Hepatocyte (in vitro differentiated cells): ENCODE measurements around the gene NYAP2. TPM values are rescaled to one million over a fixed set of nuclear protein-coding genes. Genes with fewer than 3 reads are reported as not detected.

Experiments used
- DNase-seq: peaks from one replicate; pipeline ENCODE4 v3.0.0-alpha.2; 2016; ENCODE audit warnings: low spot score
- H2AFZ ChIP-seq: fragments of 200-600 bp; sonication (generic); 2 replicates; pipeline ENCODE4 v1.6.0; 2016; ENCODE audit warnings: antibody characterized with exemption, mild to moderate bottlenecking
- H3K27ac ChIP-seq: fragments of 200-600 bp; sonication (generic); 2 replicates; pipeline ENCODE4 v1.5.1; 2016; ENCODE audit warnings: mild to moderate bottlenecking
- H3K27me3 ChIP-seq: fragments of 200-600 bp; sonication (generic); 2 replicates; pipeline ENCODE4 v1.6.1; 2016
- H3K36me3 ChIP-seq: fragments of 200-600 bp; sonication (generic); replicated peaks from 2 replicates; pipeline ENCODE4 v1.5.1; 2016; ENCODE audit warnings: low read depth; ENCODE audit not compliant: insufficient read depth
- H3K4me1 ChIP-seq: fragments of 200-600 bp; sonication (generic); 2 replicates; pipeline ENCODE4 v1.5.1; 2016; ENCODE audit warnings: mild to moderate bottlenecking, moderate library complexity; ENCODE audit not compliant: insufficient read depth
- H3K4me2 ChIP-seq: fragments of 200-600 bp; sonication (generic); 2 replicates; pipeline ENCODE4 v1.6.0; 2016
- H3K4me3 ChIP-seq: fragments of 200-600 bp; sonication (generic); 2 replicates; pipeline ENCODE4 v1.5.1; 2016; ENCODE audit warnings: mild to moderate bottlenecking
- H3K79me2 ChIP-seq: fragments of 200-600 bp; sonication (generic); 2 replicates; pipeline ENCODE4 v1.6.0; 2017; ENCODE audit warnings: mild to moderate bottlenecking
- H3K9me2 ChIP-seq: fragments of 200-600 bp; sonication (generic); replicated peaks from 2 replicates; pipeline ENCODE4 v1.6.0; 2017; ENCODE audit warnings: mild to moderate bottlenecking; ENCODE audit not compliant: insufficient read depth
- H3K9me3 ChIP-seq: fragments of 200-600 bp; sonication (generic); 2 replicates; pipeline ENCODE4 v1.5.1; 2016; ENCODE audit warnings: low read depth, mild to moderate bottlenecking
- H4K20me1 ChIP-seq: fragments of 200-600 bp; sonication (generic); 2 replicates; pipeline ENCODE4 v1.6.0; 2016; ENCODE audit warnings: mild to moderate bottlenecking; ENCODE audit not compliant: insufficient read depth, poor library complexity, severe bottlenecking
- CTCF ChIP-seq: fragments of 200-600 bp; sonication (generic); IDR thresholded peaks from 2 replicates; pipeline ENCODE4 v1.5.1; 2016; ENCODE audit warnings: antibody characterized with exemption, mild to moderate bottlenecking; ENCODE audit not compliant: poor library complexity
- EZH2 ChIP-seq: fragments of 200-600 bp; sonication (generic); IDR thresholded peaks from 2 replicates; pipeline ENCODE4 v1.6.1; 2016; ENCODE audit warnings: antibody characterized with exemption, mild to moderate bottlenecking, borderline replicate concordance
- EZH2phosphoT487 ChIP-seq: fragments of 200-600 bp; sonication (generic); IDR thresholded peaks from one replicate; pipeline ENCODE4 v1.6.1; 2018; ENCODE audit warnings: antibody characterized with exemption, mild to moderate bottlenecking, low read depth, moderate library complexity; ENCODE audit not compliant: unreplicated experiment, severe bottlenecking
- WGBS: methylation state at CpG from one replicate; pipeline ENCODE4 v1.1.6; 2016; ENCODE audit warnings: low lambda C conversion rate; ENCODE audit errors: missing lambda C conversion rate; 5-methylcytosine and 5-hydroxymethylcytosine counted together
- polyA plus RNA-seq: library from polyadenylated mRNA; unstranded; fragments of >200 nt; fragmentation: Nextera tagmentation; extraction: Ambion mirVana; gene quantifications from 2 replicates; pipeline ENCODE4 v1.2.1, GENCODE V29; 2016
- total RNA-seq: library from RNA; depleted of rRNA; stranded (reverse); fragments of >200 nt; gene quantifications from 2 replicates; pipeline ENCODE4 v1.2.3, GENCODE V29; 2014

The NYAP2 gene
- total and polyA plus RNA-seq, 2 experiments from 2014 or later, result 0.23 to 0.37 TPM

GRCh38 chr2:225637259-225637658 lies 237.7 kb downstream of the NYAP2 start:
- TF ChIP-seq EZH2phosphoT487 (no peak), EZH2 (no peak), CTCF (no peak)
- whole genome bisulfite sequencing, result 71% methylated on average over 7 of the region's 7 CpGs
- no peak overlapping the region for H3K4me3 ChIP-seq
- H3K79me2 ChIP-seq, result no peaks in the 10 kb centered on the region
- H3K9me3 ChIP-seq, result no peaks in the 10 kb centered on the region
- H3K27me3 ChIP-seq, result no peaks in the 10 kb centered on the region
- H2AFZ ChIP-seq, result no peak overlapping the region
- no peaks in the 10 kb centered on the region for H3K4me1 ChIP-seq
- H3K27ac ChIP-seq, result no peak overlapping the region
- no peaks in the 10 kb centered on the region for H3K36me3 ChIP-seq
- DNase-seq, result no peak
- no peaks in the 10 kb centered on the region for H3K9me2 ChIP-seq
- H3K4me2 ChIP-seq, result no peak overlapping the region
- no peaks in the 10 kb centered on the region for H4K20me1 ChIP-seq

DNA sequence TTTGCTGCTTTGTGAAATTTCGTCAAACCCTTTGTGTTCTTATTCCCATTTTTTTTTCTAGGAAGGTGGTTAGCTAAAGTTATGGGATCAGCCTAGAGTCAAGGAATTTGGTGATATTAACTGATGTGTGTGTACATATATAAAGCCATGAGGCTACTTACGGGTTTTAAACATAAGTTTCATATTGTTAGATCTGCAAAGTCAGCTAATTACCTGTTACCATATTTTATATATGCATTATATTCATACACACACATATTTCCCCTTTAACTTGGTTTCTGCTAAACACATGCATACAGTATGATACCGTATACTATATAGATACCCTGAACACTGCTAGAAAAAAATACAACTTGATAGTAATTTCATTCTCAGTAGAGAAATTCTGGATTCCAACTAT lies 241.0 kb downstream of the NYAP2 start:
- Histone ChIP-seq H2AFZ (no peak overlapping the region), H3K9me2 (no peaks in the 10 kb centered on the region), H3K4me2 (no peak overlapping the region), H3K36me3 (no peaks in the 10 kb centered on the region), H3K4me1 (no peaks in the 10 kb centered on the region), H3K27me3 (no peaks in the 10 kb centered on the region), H3K79me2 (no peaks in the 10 kb centered on the region), H4K20me1 (no peaks in the 10 kb centered on the region), H3K27ac (no peak overlapping the region), H3K9me3 (no peaks in the 10 kb centered on the region), H3K4me3 (no peak overlapping the region)
- no peak for DNase-seq
- TF ChIP-seq EZH2phosphoT487 (no peak), CTCF (no peak)
- 87% methylated on average over 3 of the region's 3 CpGs for WGBS

GRCh38 chr2:225649274-225649673 lies 249.8 kb downstream of the NYAP2 start:
- H3K27ac ChIP-seq, result no peak overlapping the region
- no peak overlapping the region for H2AFZ ChIP-seq
- H3K27me3 ChIP-seq, result no peaks in the 10 kb centered on the region
- H3K36me3 ChIP-seq, result no peaks in the 10 kb centered on the region
- TF ChIP-seq EZH2phosphoT487 (no peak), EZH2 (no peak)
- 78% methylated on average over 4 of the region's 4 CpGs for WGBS
- no peak overlapping the region for H3K4me3 ChIP-seq
- H4K20me1 ChIP-seq, result no peaks in the 10 kb centered on the region
- H3K79me2 ChIP-seq, result no peaks in the 10 kb centered on the region
- no peak overlapping the region for H3K4me2 ChIP-seq
- DNase-seq, result no peak
- no peaks in the 10 kb centered on the region for H3K9me2 ChIP-seq
- no peaks in the 10 kb centered on the region for H3K4me1 ChIP-seq
- no peaks in the 10 kb centered on the region for H3K9me3 ChIP-seq

DNA sequence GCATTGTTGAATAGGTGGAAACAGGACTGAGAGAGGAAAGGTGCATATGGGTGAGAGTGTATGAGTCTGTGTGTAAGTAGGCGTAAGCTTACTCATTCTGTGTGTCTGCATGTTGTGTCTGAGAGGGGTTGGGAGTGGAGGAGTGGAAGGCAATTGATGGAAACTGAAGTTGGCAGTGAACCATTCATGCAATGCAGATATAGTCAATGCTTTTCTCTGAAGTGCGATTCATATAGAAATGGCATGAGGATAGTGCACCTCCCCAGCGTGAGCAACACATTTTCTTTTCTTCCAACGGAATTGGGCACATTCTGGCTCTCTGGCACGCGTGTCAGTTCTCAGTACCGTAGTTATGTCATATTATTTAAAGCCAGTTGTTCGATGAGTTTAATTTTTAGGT lies 250.5 kb downstream of the NYAP2 start:
- Histone ChIP-seq H3K27me3 (no peaks in the 10 kb centered on the region), H3K27ac (no peak overlapping the region), H3K9me3 (no peaks in the 10 kb centered on the region), H3K79me2 (no peaks in the 10 kb centered on the region), H3K4me1 (no peaks in the 10 kb centered on the region), H3K9me2 (no peaks in the 10 kb centered on the region), H3K4me3 (no peak overlapping the region), H3K36me3 (no peaks in the 10 kb centered on the region), H3K4me2 (no peak overlapping the region), H2AFZ (no peak overlapping the region), H4K20me1 (no peaks in the 10 kb centered on the region)
- TF ChIP-seq EZH2phosphoT487, result no peak
- no peak for TF ChIP-seq EZH2
- no peak for TF ChIP-seq CTCF
- 93% methylated on average over 8 of the region's 8 CpGs for WGBS
- no peak for DNase-seq
